ENCODE results near the gene CAMK2B.

Gene CAMK2B

GRCh38 chr7:44212018-44212417, 113.4 kb downstream of the CAMK2B start:
- TF ChIP-seq, protein P1, sequence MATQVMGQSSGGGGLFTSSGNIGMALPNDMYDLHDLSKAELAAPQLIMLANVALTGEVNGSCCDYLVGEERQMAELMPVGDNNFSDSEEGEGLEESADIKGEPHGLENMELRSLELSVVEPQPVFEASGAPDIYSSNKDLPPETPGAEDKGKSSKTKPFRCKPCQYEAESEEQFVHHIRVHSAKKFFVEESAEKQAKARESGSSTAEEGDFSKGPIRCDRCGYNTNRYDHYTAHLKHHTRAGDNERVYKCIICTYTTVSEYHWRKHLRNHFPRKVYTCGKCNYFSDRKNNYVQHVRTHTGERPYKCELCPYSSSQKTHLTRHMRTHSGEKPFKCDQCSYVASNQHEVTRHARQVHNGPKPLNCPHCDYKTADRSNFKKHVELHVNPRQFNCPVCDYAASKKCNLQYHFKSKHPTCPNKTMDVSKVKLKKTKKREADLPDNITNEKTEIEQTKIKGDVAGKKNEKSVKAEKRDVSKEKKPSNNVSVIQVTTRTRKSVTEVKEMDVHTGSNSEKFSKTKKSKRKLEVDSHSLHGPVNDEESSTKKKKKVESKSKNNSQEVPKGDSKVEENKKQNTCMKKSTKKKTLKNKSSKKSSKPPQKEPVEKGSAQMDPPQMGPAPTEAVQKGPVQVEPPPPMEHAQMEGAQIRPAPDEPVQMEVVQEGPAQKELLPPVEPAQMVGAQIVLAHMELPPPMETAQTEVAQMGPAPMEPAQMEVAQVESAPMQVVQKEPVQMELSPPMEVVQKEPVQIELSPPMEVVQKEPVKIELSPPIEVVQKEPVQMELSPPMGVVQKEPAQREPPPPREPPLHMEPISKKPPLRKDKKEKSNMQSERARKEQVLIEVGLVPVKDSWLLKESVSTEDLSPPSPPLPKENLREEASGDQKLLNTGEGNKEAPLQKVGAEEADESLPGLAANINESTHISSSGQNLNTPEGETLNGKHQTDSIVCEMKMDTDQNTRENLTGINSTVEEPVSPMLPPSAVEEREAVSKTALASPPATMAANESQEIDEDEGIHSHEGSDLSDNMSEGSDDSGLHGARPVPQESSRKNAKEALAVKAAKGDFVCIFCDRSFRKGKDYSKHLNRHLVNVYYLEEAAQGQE (IDR thresholded peaks at IDR 0.05; ENCODE audit: low read depth): no peak
- no peak for TF ChIP-seq CREB1 (IDR thresholded peaks at IDR 0.05; ENCODE audit: low read depth)
- no peak for TF ChIP-seq RAD21 (IDR thresholded peaks at IDR 0.05; ENCODE audit: low read depth)
- no peak for TF ChIP-seq TAF1 (IDR thresholded peaks at IDR 0.05; ENCODE audit: low read depth)

DNA sequence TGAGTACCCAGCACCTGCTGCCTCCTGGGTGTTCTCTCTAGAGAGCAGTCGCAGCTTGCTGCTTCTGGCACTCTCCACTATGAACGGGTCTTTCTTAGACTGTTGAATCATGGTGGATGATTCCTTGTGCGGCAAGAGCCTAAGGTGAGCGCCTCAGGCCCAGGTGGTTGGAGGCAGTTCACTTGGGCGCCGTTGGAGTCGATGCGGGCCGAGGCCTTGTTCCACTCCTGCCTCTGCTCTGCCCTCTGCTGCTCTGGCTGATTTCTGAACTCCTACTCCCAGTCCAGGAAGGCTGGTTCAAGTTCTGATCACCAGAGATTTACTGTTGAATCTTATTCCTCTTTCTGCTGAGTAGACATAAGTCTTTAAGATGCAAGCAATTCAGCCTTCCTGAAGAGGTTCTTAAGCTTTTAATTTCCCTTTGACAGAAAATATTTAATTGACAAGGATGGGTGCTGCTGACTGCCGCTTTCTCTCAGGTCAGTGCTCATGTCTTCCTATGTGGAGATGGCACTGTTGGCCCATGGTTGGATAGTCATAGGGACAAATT, 114.2 kb downstream of the CAMK2B start:
- TF ChIP-seq, protein P1 (IDR thresholded peaks at IDR 0.05; ENCODE audit: low read depth): no peak
- TF ChIP-seq YY1 (IDR thresholded peaks at IDR 0.05; ENCODE audit: low read depth): no peak
- TF ChIP-seq CREB1 (IDR thresholded peaks at IDR 0.05; ENCODE audit: low read depth): no peak
- no peak for TF ChIP-seq EGR1 (IDR thresholded peaks at IDR 0.05)
- no peak for TF ChIP-seq TAF1 (IDR thresholded peaks at IDR 0.05; ENCODE audit: low read depth)
- TF ChIP-seq, protein P2, sequence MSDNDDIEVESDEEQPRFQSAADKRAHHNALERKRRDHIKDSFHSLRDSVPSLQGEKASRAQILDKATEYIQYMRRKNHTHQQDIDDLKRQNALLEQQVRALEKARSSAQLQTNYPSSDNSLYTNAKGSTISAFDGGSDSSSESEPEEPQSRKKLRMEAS (IDR thresholded peaks at IDR 0.05): no peak
- no peak for TF ChIP-seq TCF12 (IDR thresholded peaks at IDR 0.05; ENCODE audit: low read depth)
- no peak for TF ChIP-seq NFIC (IDR thresholded peaks at IDR 0.05)
- TF ChIP-seq FOXM1 (IDR thresholded peaks at IDR 0.05; ENCODE audit: borderline replicate concordance, low read depth): no peak
- no peak for TF ChIP-seq TEAD4 (IDR thresholded peaks at IDR 0.05)
- TF ChIP-seq, protein P3, sequence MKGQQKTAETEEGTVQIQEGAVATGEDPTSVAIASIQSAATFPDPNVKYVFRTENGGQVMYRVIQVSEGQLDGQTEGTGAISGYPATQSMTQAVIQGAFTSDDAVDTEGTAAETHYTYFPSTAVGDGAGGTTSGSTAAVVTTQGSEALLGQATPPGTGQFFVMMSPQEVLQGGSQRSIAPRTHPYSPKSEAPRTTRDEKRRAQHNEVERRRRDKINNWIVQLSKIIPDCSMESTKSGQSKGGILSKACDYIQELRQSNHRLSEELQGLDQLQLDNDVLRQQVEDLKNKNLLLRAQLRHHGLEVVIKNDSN (IDR thresholded peaks at IDR 0.05): no peak
- no peak for TF ChIP-seq EP300 (IDR thresholded peaks at IDR 0.05; ENCODE audit: borderline replicate concordance)
- no peak for TF ChIP-seq ZBTB7A (IDR thresholded peaks at IDR 0.05; ENCODE audit: low read depth)
- TF ChIP-seq CEBPB (IDR thresholded peaks at IDR 0.05): no peak
- no peak for TF ChIP-seq RAD21 (IDR thresholded peaks at IDR 0.05; ENCODE audit: low read depth)

GRCh38 chr7:44210107-44210506, 115.3 kb downstream of the CAMK2B start:
- TF ChIP-seq TCF12 (IDR thresholded peaks at IDR 0.05; ENCODE audit: low read depth) (no peak), TAF1 (IDR thresholded peaks at IDR 0.05; ENCODE audit: low read depth) (no peak), EP300 (IDR thresholded peaks at IDR 0.05; ENCODE audit: borderline replicate concordance) (no peak), YY1 (IDR thresholded peaks at IDR 0.05; ENCODE audit: low read depth) (no peak), CEBPB (IDR thresholded peaks at IDR 0.05) (no peak), TEAD4 (IDR thresholded peaks at IDR 0.05) (no peak), CREB1 (IDR thresholded peaks at IDR 0.05; ENCODE audit: low read depth) (no peak), NFIC (IDR thresholded peaks at IDR 0.05) (no peak), EGR1 (IDR thresholded peaks at IDR 0.05) (no peak), RAD21 (IDR thresholded peaks at IDR 0.05; ENCODE audit: low read depth) (no peak), ZBTB7A (IDR thresholded peaks at IDR 0.05; ENCODE audit: low read depth) (no peak)
- TF ChIP-seq, protein P2 (IDR thresholded peaks at IDR 0.05): no peak
- TF ChIP-seq, protein P3 (IDR thresholded peaks at IDR 0.05): no peak
- TF ChIP-seq, protein P1 (IDR thresholded peaks at IDR 0.05; ENCODE audit: low read depth): no peak

DNA sequence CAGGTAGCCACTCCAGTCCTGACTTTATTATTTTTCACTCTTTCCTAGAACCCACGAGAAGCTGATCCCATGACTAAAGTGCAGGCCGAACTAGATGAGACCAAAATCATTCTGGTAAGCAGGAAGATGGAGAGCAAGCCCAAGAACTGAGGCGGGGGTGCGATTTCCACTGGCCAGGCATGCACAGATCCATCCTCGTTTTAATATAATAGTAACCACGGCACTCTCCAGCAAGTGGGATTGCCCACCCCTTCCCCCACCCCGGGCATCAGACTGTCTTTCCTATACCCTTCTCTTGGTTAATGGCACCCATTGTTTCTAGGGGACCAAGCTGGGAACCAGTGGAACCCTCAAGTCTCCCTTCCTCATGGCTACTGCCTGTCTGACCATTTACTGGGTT, 117.3 kb downstream of the CAMK2B start:
- TF ChIP-seq EGR1 (IDR thresholded peaks at IDR 0.05) (no peak), TCF12 (IDR thresholded peaks at IDR 0.05; ENCODE audit: low read depth) (no peak), CEBPB (IDR thresholded peaks at IDR 0.05) (no peak), RAD21 (IDR thresholded peaks at IDR 0.05; ENCODE audit: low read depth) (no peak), TEAD4 (IDR thresholded peaks at IDR 0.05) (no peak), TAF1 (IDR thresholded peaks at IDR 0.05; ENCODE audit: low read depth) (no peak), FOXM1 (IDR thresholded peaks at IDR 0.05; ENCODE audit: borderline replicate concordance, low read depth) (no peak), EP300 (IDR thresholded peaks at IDR 0.05; ENCODE audit: borderline replicate concordance) (no peak), NFIC (IDR thresholded peaks at IDR 0.05) (no peak), YY1 (IDR thresholded peaks at IDR 0.05; ENCODE audit: low read depth) (no peak), CREB1 (IDR thresholded peaks at IDR 0.05; ENCODE audit: low read depth) (no peak), ZBTB7A (IDR thresholded peaks at IDR 0.05; ENCODE audit: low read depth) (no peak)
- TF ChIP-seq, protein P3 (IDR thresholded peaks at IDR 0.05): no peak
- TF ChIP-seq, protein P2 (IDR thresholded peaks at IDR 0.05): no peak
- TF ChIP-seq, protein P1 (IDR thresholded peaks at IDR 0.05; ENCODE audit: low read depth): no peak
